GM12878 (cell line): ENCODE measurements around the gene MAML2. TPM values are rescaled to one million over a fixed set of nuclear protein-coding genes. Genes with fewer than 3 reads are reported as not detected.

Experiments
- ATAC-seq: fragments of 200-7000 bp; cut with Tn5 transposase; 3 replicates; pipeline ENCODE4 v1.9.1; 2020; ENCODE audit warnings: mild to moderate bottlenecking, moderate library complexity
- BruUV-seq: library from RNA; stranded (reverse); fragments of 400-500 nt; replicated peaks from 2 replicates; lab custom pipeline; 2021; lab: Mats Ljungman, UMichigan
- CTCF ChIA-PET: fragments of 300-600 bp; sonication (Branson Sonifier 250); formaldehyde crosslinking; extraction: SDS; loops from one replicate; lab custom pipeline; 2021; ENCODE audit warnings: inconsistent platforms; lab: Yijun Ruan, JAX
- POLR2A ChIA-PET: fragments of 350-600 bp; formaldehyde crosslinking; extraction: SDS; loops from one replicate; lab custom pipeline; 2021; ENCODE audit warnings: inconsistent platforms; lab: Charles Lee
- RAD21 ChIA-PET: fragments of 300-600 bp; sonication (Branson Sonifier 250); formaldehyde crosslinking; loops from one replicate; lab custom pipeline; 2023; ENCODE audit warnings: antibody characterized with exemption; ENCODE audit not compliant: unreplicated experiment; lab: Charles Lee
- SMC1A ChIA-PET: fragments of 300-600 bp; sonication (Branson Sonifier 250); formaldehyde crosslinking; loops from one replicate; lab custom pipeline; 2023; ENCODE audit not compliant: unreplicated experiment, uncharacterized antibody; lab: Charles Lee
- DNase-seq: peaks from one replicate; pipeline ENCODE4 v3.0.0-alpha.2; 2011; ENCODE audit warnings: low read depth, low spot score
- FAIRE-seq: peaks from 3 replicates; lab custom pipeline; 2011; peaks lifted over from hg19 to GRCh38; lab: Jason Lieb, UNC
- H2AFZ ChIP-seq: 2 replicates; pipeline ENCODE4 v1.6.0; 2011; ENCODE audit warnings: low read depth, low read length, control low read depth; ENCODE audit not compliant: control insufficient read depth
- H3K27ac ChIP-seq: 2 replicates; pipeline ENCODE4 v1.5.1; 2011; ENCODE audit warnings: control low read depth; ENCODE audit not compliant: control insufficient read depth, insufficient read depth
- H3K27me3 ChIP-seq, 2 experiments: replicated peaks in 1 of 2; 2 replicates each; pipeline versions ENCODE4 v1.6.0 to v1.6.1; 2011; ENCODE audit warnings: low read length in 1 of 2; ENCODE audit not compliant: control insufficient read depth in 2 of 2, insufficient read depth in 2 of 2
- H3K36me3 ChIP-seq, 2 experiments: 2 replicates each; pipeline ENCODE4 v1.5.1; 2011; ENCODE audit warnings: low read length in 1 of 2; ENCODE audit not compliant: control insufficient read depth in 2 of 2, insufficient read depth in 2 of 2
- H3K4me1 ChIP-seq: 2 replicates; pipeline ENCODE4 v1.6.1; 2011; ENCODE audit warnings: mild to moderate bottlenecking, low read length, moderate library complexity, mixed read lengths; ENCODE audit not compliant: control insufficient read depth, insufficient read depth
- H3K4me2 ChIP-seq: 2 replicates; pipeline ENCODE4 v1.6.0; 2011; ENCODE audit warnings: control low read depth; ENCODE audit not compliant: control insufficient read depth, insufficient read depth
- H3K4me3 ChIP-seq: fragments of 200-600 bp; sonication (generic); 2 replicates; pipeline ENCODE4 v1.5.1; 2016
- H3K79me2 ChIP-seq: 2 replicates; pipeline ENCODE4 v1.6.0; 2011; ENCODE audit warnings: low read length; ENCODE audit not compliant: control insufficient read depth, insufficient read depth
- H3K9ac ChIP-seq: 2 replicates; pipeline ENCODE4 v1.8.0; 2011; ENCODE audit warnings: low read length, control low read depth, mixed read lengths; ENCODE audit not compliant: control insufficient read depth, insufficient read depth
- H3K9me3 ChIP-seq: replicated peaks from 3 replicates; pipeline ENCODE4 v1.5.1; 2011; ENCODE audit warnings: mild to moderate bottlenecking, low read length; ENCODE audit not compliant: control insufficient read depth, insufficient read depth
- H4K20me1 ChIP-seq: 2 replicates; pipeline ENCODE4 v1.6.0; 2011; ENCODE audit not compliant: control insufficient read depth, insufficient read depth
- ATF7 ChIP-seq: fragments of 450-650 bp; IDR thresholded peaks from 2 replicates; pipeline ENCODE4 v1.6.1; 2016; ENCODE audit warnings: low read depth, mild to moderate bottlenecking
- CEBPB ChIP-seq, 2 experiments: fragments of 150-350 bp in 1 of 2; IDR thresholded peaks; 2 replicates each; pipeline ENCODE4 v1.6.1; 2012 to 2014; ENCODE audit warnings: low read depth in 2 of 2, low read length in 2 of 2, borderline replicate concordance in 1 of 2, inconsistent platforms in 1 of 2
- EED ChIP-seq: sonication (generic); IDR thresholded peaks from 2 replicates; pipeline ENCODE4 v1.6.1; 2016; ENCODE audit warnings: antibody characterized with exemption, low read depth
- GATAD2B ChIP-seq: fragments of 450-650 bp; conservative IDR thresholded peaks from 2 replicates; pipeline ENCODE4 v1.6.1; 2017; ENCODE audit warnings: low read depth, mild to moderate bottlenecking, moderate library complexity
- IKZF2 ChIP-seq, 2 experiments: fragments of 450-650 bp; IDR thresholded peaks; 2 replicates each; pipeline ENCODE4 v1.6.1; 2017; ENCODE audit warnings: mild to moderate bottlenecking in 2 of 2, moderate library complexity in 2 of 2
- MYC ChIP-seq: IDR thresholded peaks from 2 replicates; pipeline ENCODE4 v1.6.1; 2011; ENCODE audit warnings: mild to moderate bottlenecking, low read length, moderate library complexity, inconsistent platforms; ENCODE audit not compliant: insufficient read depth, insufficient replicate concordance, insufficient read length, severe bottlenecking
- NR2C1 ChIP-seq: fragments of 450-650 bp; IDR thresholded peaks from 2 replicates; pipeline ENCODE4 v1.6.1; 2017; ENCODE audit warnings: antibody characterized with exemption, mild to moderate bottlenecking, moderate library complexity
- PBX3 ChIP-seq: IDR thresholded peaks from 2 replicates; pipeline ENCODE4 v1.6.1; 2011; ENCODE audit warnings: mild to moderate bottlenecking, low read depth, low read length, moderate library complexity; ENCODE audit not compliant: insufficient replicate concordance
- RFX5 ChIP-seq: IDR thresholded peaks from 2 replicates; pipeline ENCODE4 v1.6.1; 2011; ENCODE audit warnings: low read depth, low read length, improper control_type of control experiment
- YY1 ChIP-seq: IDR thresholded peaks from 2 replicates; pipeline ENCODE4 v1.6.1; 2011; ENCODE audit warnings: low read depth, mild to moderate bottlenecking, low read length
- ZNF384 ChIP-seq: IDR thresholded peaks from 2 replicates; pipeline ENCODE4 v1.6.1; 2012; ENCODE audit warnings: low read depth, mild to moderate bottlenecking, low read length, improper control_type of control experiment, borderline replicate concordance
- ZNF622 ChIP-seq: fragments of 450-650 bp; IDR thresholded peaks from 2 replicates; pipeline ENCODE4 v1.6.1; 2017; ENCODE audit warnings: mild to moderate bottlenecking, inconsistent platforms
- WGBS: methylation state at CpG from one replicate; pipeline ENCODE4 v1.1.6; 2016; ENCODE audit warnings: low lambda C conversion rate; ENCODE audit not compliant: insufficient replicate concordance, insufficient coverage; ENCODE audit errors: missing lambda C conversion rate; 5-methylcytosine and 5-hydroxymethylcytosine counted together
- in situ Hi-C: fragments of 300-500 bp; cut with MboI; formaldehyde crosslinking; loops from 9 replicates; pipeline ENCODE4 v1.14.3; 2018; ENCODE audit warnings: mixed read lengths
- intact Hi-C: fragments of 100-400 bp; cut with micrococcal nuclease; formaldehyde crosslinking; loops from one replicate; pipeline ENCODE4 v1.14.2; 2022; ENCODE audit not compliant: unreplicated experiment
- polyA plus RNA-seq, 11 experiments: library from polyadenylated mRNA; depleted of rRNA in 4 of 11; unstranded in 6 of 11; stranded (reverse) in 5 of 11; fragments of >200 nt; fragmentation: Nextera tagmentation in 4 of 11; fragmentation: Illumina TruSeq in 1 of 11; extraction: Ambion mirVana in 4 of 11; extraction: Trizol in 1 of 11; gene quantifications; 1 replicate in 1 of 11; 2 replicates in 10 of 11; pipeline versions ENCODE4 v1.2.1 to v1.2.3, GENCODE V29; 2011 to 2016; ENCODE audit warnings: inconsistent platforms in 2 of 11, missing spikeins in 2 of 11, low read depth in 1 of 11
- total RNA-seq, 4 experiments: library from RNA; depleted of rRNA in 3 of 4; stranded (reverse); fragments of >200 nt in 3 of 4; fragmentation: Illumina TruSeq in 1 of 4; extraction: Trizol in 1 of 4; gene quantifications; 2 replicates each; pipeline versions ENCODE4 v1.2.1 to v1.2.3, GENCODE V29; 2013 to 2021
- TF ChIP-seq, protein P1 (sequence below): fragments of 450-650 bp; formaldehyde crosslinking; IDR thresholded peaks from 2 replicates; pipeline ENCODE4 v1.4.0; 2022; ENCODE audit warnings: mild to moderate bottlenecking, moderate library complexity

MAML2 gene
- total and polyA plus RNA-seq, 10 of the 15 experiments (the other 5 are each of a cell fraction or from before 2014, with no cell fraction given) = 2.5 to 15.1 (median 12.0) TPM

- ChIA-PET SMC1A (interaction anchor here (0.8 to 6.1 kb wide), 9 partner anchors 10 to 208 kb away, joined by 3 to 57 read pairs (median 3); partner anchors contain the start of gene MAML2), POLR2A (interaction anchor here (0.7 kb wide), 1 partner anchor 14 kb away, joined by 3 read pairs; no protein-coding TSS in a partner anchor), CTCF (interaction anchor here (0.8 to 1.4 kb wide), 4 partner anchors 9 to 209 kb away, joined by 3 read pairs; no protein-coding TSS in a partner anchor), RAD21 (interaction anchor here (4.4 kb wide), 1 partner anchor 73 kb away, joined by 55 read pairs; no protein-coding TSS in a partner anchor)
- Histone ChIP-seq H4K20me1 (no peaks in the 10 kb centered on the region), H3K4me2 (no peak overlapping the region), H2AFZ (no peak overlapping the region), H3K4me1 (peaks cover 26% of the 10 kb centered on the region), H3K36me3 (no peaks in the 10 kb centered on the region), H3K79me2 (peaks cover 36% of the 10 kb centered on the region), H3K9me3 (no peaks in the 10 kb centered on the region; the same call in 2 of the 3 replicates), H3K9ac (no peak overlapping the region), H3K27ac (no peak overlapping the region), H3K27me3 (no peaks in the 10 kb centered on the region), H3K4me3 (no peak overlapping the region)
- no peak for FAIRE-seq
- ATAC-seq = no peak
- WGBS = 91% methylated on average over 4 of the region's 4 CpGs
- TF ChIP-seq EED (no peak), GATAD2B (no peak), PBX3 (no peak), CEBPB (IDR thresholded peaks at IDR 0.05; ENCODE audit: borderline replicate concordance in 1 of 2, low read depth in 2 of 2, low read length in 2 of 2) (no peak), MYC (no peak), ATF7 (no peak), RFX5 (no peak), YY1 (no peak), ZNF384 (no peak), ZNF622 (no peak), NR2C1 (no peak), IKZF2 (IDR thresholded peaks at IDR 0.05) (no peak)
- TF ChIP-seq, protein P1, sequence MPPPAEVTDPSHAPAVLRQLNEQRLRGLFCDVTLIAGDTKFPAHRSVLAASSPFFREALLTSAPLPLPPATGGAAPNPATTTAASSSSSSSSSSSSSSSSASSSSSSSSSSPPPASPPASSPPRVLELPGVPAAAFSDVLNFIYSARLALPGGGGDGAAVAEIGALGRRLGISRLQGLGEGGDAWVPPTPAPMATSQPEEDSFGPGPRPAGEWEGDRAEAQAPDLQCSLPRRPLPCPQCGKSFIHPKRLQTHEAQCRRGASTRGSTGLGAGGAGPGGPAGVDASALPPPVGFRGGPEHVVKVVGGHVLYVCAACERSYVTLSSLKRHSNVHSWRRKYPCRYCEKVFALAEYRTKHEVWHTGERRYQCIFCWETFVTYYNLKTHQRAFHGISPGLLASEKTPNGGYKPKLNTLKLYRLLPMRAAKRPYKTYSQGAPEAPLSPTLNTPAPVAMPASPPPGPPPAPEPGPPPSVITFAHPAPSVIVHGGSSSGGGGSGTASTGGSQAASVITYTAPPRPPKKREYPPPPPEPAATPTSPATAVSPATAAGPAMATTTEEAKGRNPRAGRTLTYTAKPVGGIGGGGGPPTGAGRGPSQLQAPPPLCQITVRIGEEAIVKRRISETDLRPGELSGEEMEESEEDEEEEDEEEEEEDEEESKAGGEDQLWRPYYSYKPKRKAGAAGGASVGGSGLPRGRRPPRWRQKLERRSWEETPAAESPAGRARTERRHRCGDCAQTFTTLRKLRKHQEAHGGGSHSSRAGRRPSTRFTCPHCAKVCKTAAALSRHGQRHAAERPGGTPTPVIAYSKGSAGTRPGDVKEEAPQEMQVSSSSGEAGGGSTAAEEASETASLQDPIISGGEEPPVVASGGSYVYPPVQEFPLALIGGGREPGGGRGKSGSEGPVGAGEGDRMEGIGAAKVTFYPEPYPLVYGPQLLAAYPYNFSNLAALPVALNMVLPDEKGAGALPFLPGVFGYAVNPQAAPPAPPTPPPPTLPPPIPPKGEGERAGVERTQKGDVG = no peak
- BruUV-seq = no TSS peak
- intact Hi-C loops (no loop called here), in situ Hi-C loops (no loop called here)
- DNase-seq = no peak
Observed at GRCh38 chr11:96264364-96264763, 78.6 kb downstream of the MAML2 start.
